HG03439 (cell line): Measurements from ENCODE around the gene DISP1.

Source experiments
- ATAC-seq: cut with Tn5 transposase; IDR thresholded peaks from one replicate; pipeline ENCODE4 v1.9.1; 2021; ENCODE audit warnings: mild to moderate bottlenecking, moderate library complexity; ENCODE audit not compliant: unreplicated experiment

DISP1 gene

GRCh38 chr1:222791006-222791710 is 23.7 kb upstream of the DISP1 start:
- no peak for ATAC-seq

- ATAC-seq = no peak
Measured at GRCh38 chr1:222792744-222793143, 22.1 kb upstream of the DISP1 start.

- no peak for ATAC-seq
Measured at GRCh38 chr1:222794656-222795474, 20.0 kb upstream of the DISP1 start.

- no peak for ATAC-seq
Measured at GRCh38 chr1:222798116-222798515, 16.7 kb upstream of the DISP1 start.

- ATAC-seq = no peak
Measured at GRCh38 chr1:222798975-222799374, 15.9 kb upstream of the DISP1 start.

- ATAC-seq = no peak
Measured at GRCh38 chr1:222801067-222801466, 13.8 kb upstream of the DISP1 start.

- no peak for ATAC-seq
Measured at GRCh38 chr1:222811671-222812070, 3.2 kb upstream of the DISP1 start.

GRCh38 chr1:222813866-222814535 is 838 bp upstream of the DISP1 start:
- ATAC-seq = no peak

GRCh38 chr1:222815440-222815765 is 564 bp downstream of the DISP1 start:
- no peak for ATAC-seq

GRCh38 chr1:222817529-222817928 is 2.7 kb downstream of the DISP1 start:
- no peak for ATAC-seq

- no peak for ATAC-seq
Measured at GRCh38 chr1:222818171-222818570, 3.3 kb downstream of the DISP1 start.

GRCh38 chr1:222820171-222820712 is 5.4 kb downstream of the DISP1 start:
- no peak for ATAC-seq

- no peak for ATAC-seq
Measured at GRCh38 chr1:222821239-222821638, 6.4 kb downstream of the DISP1 start.

- ATAC-seq = no peak
Measured at GRCh38 chr1:222823695-222824094, 8.9 kb downstream of the DISP1 start.

- no peak for ATAC-seq
Measured at GRCh38 chr1:222824641-222825040, 9.8 kb downstream of the DISP1 start.

GRCh38 chr1:222828939-222829338 is 14.1 kb downstream of the DISP1 start:
- no peak for ATAC-seq

- ATAC-seq = no peak
Measured at GRCh38 chr1:222829868-222830267, 15.0 kb downstream of the DISP1 start.

- no peak for ATAC-seq
Measured at GRCh38 chr1:222833356-222833876, 18.6 kb downstream of the DISP1 start.

- ATAC-seq = no peak
Measured at GRCh38 chr1:222843469-222844410, 28.9 kb downstream of the DISP1 start.

GRCh38 chr1:222844411-222844779 is 29.6 kb downstream of the DISP1 start:
- ATAC-seq = no peak
